Small intestine (tissue), 7 donors: ENCODE results near the gene C12orf56. TPM values are rescaled to one million over a fixed set of nuclear protein-coding genes. Genes with fewer than 3 reads are reported as not detected.
"Not testable (repeated sequence)": the region's sequence is repeated elsewhere in the genome, so short reads cannot be mapped to it uniquely, and the experiment has no call there.

Source experiments
- DNase-seq, 2 donors: peaks; one replicate each; pipeline versions ENCODE4 v3.0.0 to v3.0.0-alpha.2; 2013
- FAIRE-seq: peaks from 2 replicates; lab custom pipeline; 2012; peaks lifted over from hg19 to GRCh38; lab: Jason Lieb, UNC
- H3K27ac ChIP-seq, 3 donors: one replicate each; pipeline ENCODE4 v1.5.1; 2013; ENCODE audit warnings: low read length in 2 of 3, mild to moderate bottlenecking in 2 of 3, control low read depth in 1 of 3, inconsistent platforms in 1 of 3, low read depth in 1 of 3, moderate library complexity in 1 of 3
- H3K27me3 ChIP-seq, 3 donors: one replicate each; pipeline ENCODE4 v1.6.1; 2013; ENCODE audit warnings: low read length in 3 of 3, inconsistent platforms in 1 of 3; ENCODE audit not compliant: control insufficient read depth in 3 of 3, insufficient read depth in 3 of 3
- H3K36me3 ChIP-seq, 3 donors: one replicate each; pipeline ENCODE4 v1.6.1; 2013; ENCODE audit warnings: low read length in 3 of 3, inconsistent platforms in 1 of 3, low read depth in 1 of 3, mild to moderate bottlenecking in 1 of 3, moderate library complexity in 1 of 3; ENCODE audit not compliant: control insufficient read depth in 3 of 3, insufficient read depth in 2 of 3
- H3K4me1 ChIP-seq, 3 donors: one replicate each; pipeline ENCODE4 v1.6.1; 2013; ENCODE audit warnings: low read length in 2 of 3, inconsistent platforms in 1 of 3, low read depth in 1 of 3, mild to moderate bottlenecking in 1 of 3, moderate library complexity in 1 of 3; ENCODE audit not compliant: control insufficient read depth in 3 of 3, insufficient read depth in 2 of 3
- H3K4me3 ChIP-seq, 3 donors: one replicate each; pipeline ENCODE4 v1.5.1; 2013; ENCODE audit warnings: low read length in 3 of 3, control low read depth in 1 of 3, inconsistent platforms in 1 of 3, low read depth in 1 of 3, mild to moderate bottlenecking in 1 of 3, moderate library complexity in 1 of 3
- H3K9me3 ChIP-seq, 2 donors: one replicate each; pipeline ENCODE4 v1.6.1; 2013; ENCODE audit warnings: low read depth in 1 of 2, low read length in 1 of 2; ENCODE audit not compliant: control insufficient read depth in 2 of 2, insufficient read depth in 1 of 2
- WGBS, 3 donors: extraction: QIAGEN DNeasy Blood & Tissue Kit; methylation state at CpG; one replicate each; pipeline ENCODE4 v1.1.7; 2013; 5-methylcytosine and 5-hydroxymethylcytosine counted together
- polyA plus RNA-seq, 4 donors: library from polyadenylated mRNA; stranded (reverse) in 3 of 4; unstranded in 1 of 4; fragments of 200-250 nt in 3 of 4; fragments of 120-200 nt in 1 of 4; gene quantifications; one replicate each; pipeline versions ENCODE4 v1.2.1 to v1.2.3, GENCODE V29; 2013
- donor health status: healthy with polysubstance abuse.
- donor health status: control.
- donor health status: control.
- donor health status: Bipolar disorder and iron deficiency.
- donor health status: healthy.

Gene C12orf56
- polyA plus RNA-seq, 4 donors = 0.04 TPM; not detected in 3

DNA sequence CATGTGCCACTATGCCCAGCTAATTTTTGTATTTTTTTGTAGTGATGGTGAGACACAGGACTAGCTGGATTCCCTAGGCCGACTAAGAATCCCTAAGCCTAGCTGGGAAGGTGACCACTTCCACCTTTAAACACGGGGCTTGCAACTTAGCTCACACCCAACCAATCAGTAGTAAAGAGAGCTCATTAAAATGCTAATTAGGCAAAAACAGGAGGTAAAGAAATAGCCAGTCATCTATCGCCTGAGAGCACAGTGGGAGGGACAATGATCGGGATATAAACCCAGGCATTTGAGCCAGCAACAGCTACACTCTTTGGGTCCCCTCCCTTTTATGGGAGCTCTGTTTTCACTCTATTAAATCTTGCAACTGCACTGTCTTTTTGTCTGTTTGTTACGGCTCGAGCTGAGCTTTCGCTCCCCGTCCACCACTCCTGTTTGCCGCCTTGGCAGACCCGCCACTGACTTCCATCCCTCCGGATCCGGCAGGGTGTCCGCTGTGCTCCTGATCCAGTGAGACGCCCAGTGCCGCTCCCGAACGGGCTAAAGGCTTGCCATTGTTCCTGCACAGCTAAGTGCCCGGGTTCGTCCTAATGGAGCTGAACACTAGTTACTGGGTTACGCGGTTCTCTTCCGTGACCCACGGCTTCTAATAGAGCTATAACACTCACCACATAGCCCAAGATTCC is 70.9 kb downstream of the C12orf56 start:
- not testable (repeated sequence) for H3K27ac ChIP-seq, FAIRE-seq, H3K4me3 ChIP-seq, H3K9me3 ChIP-seq, H3K36me3 ChIP-seq, DNase-seq, H3K4me1 ChIP-seq, H3K27me3 ChIP-seq
- WGBS, 3 donors = 77 to 93% (median 90%) methylated on average over 19 to 23 of the region's 23 CpGs

DNA sequence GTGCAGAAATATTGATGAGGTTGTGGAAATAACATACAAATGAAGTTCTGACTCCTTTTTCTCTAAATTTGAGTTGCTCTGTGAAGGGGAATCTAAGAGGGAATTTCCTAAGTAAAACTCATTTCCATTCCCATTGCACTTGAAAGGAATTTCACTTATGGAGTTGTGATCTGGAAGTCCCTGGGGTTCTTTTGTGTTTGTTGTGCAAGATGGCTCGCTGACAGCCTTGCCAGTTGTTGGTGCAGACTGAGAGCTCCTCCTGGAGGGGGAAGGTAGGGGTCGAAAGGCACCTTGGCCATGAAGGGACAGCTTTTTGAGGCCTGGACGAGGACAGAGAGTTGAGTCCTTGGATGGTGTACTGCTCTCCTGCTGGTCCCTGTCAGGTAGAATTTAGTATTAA is 72.0 kb downstream of the C12orf56 start:
- WGBS, 3 donors = 51 to 56% (median 53%) methylated on average over 3 of the region's 3 CpGs
- Histone ChIP-seq H3K4me3 (no peak overlapping the region), H3K27me3 (no peaks in the 10 kb centered on the region), H3K27ac (no peak overlapping the region), H3K9me3 (no peaks in the 10 kb centered on the region), H3K36me3 (no peaks in the 10 kb centered on the region), H3K4me1 (no peaks in the 10 kb centered on the region)
- FAIRE-seq (no peak), DNase-seq (no peak)

DNA sequence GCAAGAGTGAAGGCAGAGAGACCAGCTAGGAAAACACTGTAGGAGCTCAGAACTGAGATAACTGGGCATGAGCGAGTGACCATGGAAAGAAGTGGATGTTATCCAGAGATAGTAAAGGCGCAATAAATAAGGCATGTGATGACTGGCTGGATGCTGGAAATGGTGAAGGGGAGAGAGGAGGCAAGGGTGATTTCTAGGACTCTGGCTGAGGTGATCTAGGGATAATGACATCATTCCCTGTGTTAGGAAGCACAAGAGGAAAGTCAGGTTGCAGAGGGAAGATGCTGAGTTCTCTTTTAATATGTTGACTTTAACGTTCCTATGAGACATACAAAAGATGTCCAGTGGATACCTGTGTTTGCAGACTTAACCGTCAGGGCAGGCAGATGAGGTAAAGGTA is 78.7 kb downstream of the C12orf56 start:
- 78 to 90% (median 89%) methylated on average over 4 of the region's 4 CpGs for WGBS, 3 donors
- FAIRE-seq = no peak
- DNase-seq = no peak
- Histone ChIP-seq H3K4me3 (no peak overlapping the region), H3K9me3 (no peaks in the 10 kb centered on the region), H3K36me3 (no peaks in the 10 kb centered on the region), H3K27me3 (no peaks in the 10 kb centered on the region), H3K4me1 (no peaks in the 10 kb centered on the region), H3K27ac (no peak overlapping the region)

DNA sequence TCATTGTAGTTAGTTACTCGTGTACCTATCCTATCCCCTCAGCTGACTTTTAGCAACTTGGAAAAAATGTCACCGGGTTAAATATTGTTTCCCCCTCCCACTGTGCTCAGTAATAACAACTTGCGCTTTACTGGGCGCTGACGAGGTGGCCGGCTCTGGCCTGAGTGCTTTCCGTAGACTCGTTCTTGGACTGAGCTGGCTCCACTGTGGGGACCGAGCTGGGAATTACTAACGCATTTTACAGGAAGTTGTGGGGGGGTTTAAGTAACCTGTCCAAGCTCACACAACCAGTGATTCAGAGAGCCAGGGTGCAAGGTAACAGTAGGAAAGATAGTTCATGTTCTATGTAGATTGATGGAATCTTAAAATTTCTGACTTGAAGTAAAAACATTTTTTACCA is 86.0 kb downstream of the C12orf56 start:
- DNase-seq (no peak), FAIRE-seq (no peak)
- H3K4me1 ChIP-seq = no peaks in the 10 kb centered on the region
- no peak overlapping the region for H3K27ac ChIP-seq
- H3K4me3 ChIP-seq = no peak overlapping the region
- 70 to 71% (median 71%) methylated on average over 10 of the region's 10 CpGs for WGBS, 3 donors
- no peaks in the 10 kb centered on the region for H3K27me3 ChIP-seq
- H3K9me3 ChIP-seq = no peaks in the 10 kb centered on the region
- no peaks in the 10 kb centered on the region for H3K36me3 ChIP-seq

- 70 to 74% (median 72%) methylated on average over 3 of the region's 3 CpGs for WGBS, 3 donors
- Histone ChIP-seq H3K27me3 (no peaks in the 10 kb centered on the region), H3K36me3 (no peaks in the 10 kb centered on the region), H3K9me3 (no peaks in the 10 kb centered on the region), H3K4me1 (no peaks in the 10 kb centered on the region), H3K4me3 (no peak overlapping the region), H3K27ac (no peak overlapping the region)
- no peak for DNase-seq
- FAIRE-seq = no peak
Observed at GRCh38 chr12:64299628-64300027, 90.9 kb downstream of the C12orf56 start.

DNA sequence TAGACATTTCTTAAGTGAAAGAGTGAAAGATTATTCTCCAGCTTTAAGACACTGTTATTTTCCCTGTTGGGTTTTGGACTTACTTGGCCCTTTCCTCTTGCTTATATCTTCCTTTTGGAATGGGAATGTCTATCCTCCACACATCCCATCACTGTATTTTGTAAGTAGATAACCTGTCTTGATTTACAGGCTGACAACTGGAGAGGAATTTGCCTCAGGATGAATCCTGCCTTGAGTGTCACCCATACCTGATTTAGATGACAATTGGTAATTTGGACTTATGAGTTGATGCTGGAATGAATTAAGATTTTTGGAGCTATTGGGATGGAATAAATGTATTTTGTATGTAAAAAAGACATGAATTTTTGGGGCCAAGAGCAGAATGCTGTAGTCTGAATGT is 94.3 kb downstream of the C12orf56 start:
- no peak for FAIRE-seq
- no peaks in the 10 kb centered on the region for H3K36me3 ChIP-seq
- no peaks in the 10 kb centered on the region for H3K9me3 ChIP-seq
- H3K4me1 ChIP-seq = no peaks in the 10 kb centered on the region
- no peak for DNase-seq
- H3K27me3 ChIP-seq = no peaks in the 10 kb centered on the region
- no peak overlapping the region for H3K27ac ChIP-seq
- no peak overlapping the region for H3K4me3 ChIP-seq

DNA sequence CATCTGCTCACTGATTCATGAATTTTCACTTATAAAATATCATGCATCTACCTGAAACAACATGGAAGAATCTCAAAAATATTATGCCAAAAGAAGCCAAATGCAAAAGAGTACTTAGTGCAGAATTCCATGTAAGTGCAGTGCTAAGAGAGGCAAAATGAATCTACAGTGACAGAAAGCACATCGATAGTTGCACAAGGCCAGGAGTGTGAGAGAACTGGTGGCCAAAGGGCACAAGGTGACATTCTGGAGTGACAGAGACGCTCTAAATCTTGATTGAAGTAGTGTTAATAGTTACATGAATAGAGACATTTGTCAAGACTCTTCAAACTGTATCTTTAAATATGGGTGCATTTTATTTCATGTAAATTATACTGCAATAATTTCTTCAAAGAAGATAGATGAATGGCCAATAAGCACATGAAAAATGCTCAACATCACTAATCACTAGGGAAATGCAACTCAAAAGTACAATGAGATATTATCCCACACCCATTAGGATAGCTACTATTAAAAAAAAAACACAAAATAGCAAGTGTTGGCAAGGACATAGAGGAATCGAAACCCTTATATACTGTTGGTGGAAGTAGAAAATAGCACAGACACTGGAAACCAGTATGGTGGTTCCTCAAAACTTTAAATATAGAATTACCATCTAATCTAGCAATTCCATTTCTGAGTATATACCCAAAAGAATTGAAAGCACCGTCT is 96.7 kb downstream of the C12orf56 start:
- no peaks in the 10 kb centered on the region for H3K36me3 ChIP-seq
- FAIRE-seq (no peak), DNase-seq (no peak)
- H3K4me3 ChIP-seq = no peak overlapping the region
- 72 to 81% (median 77%) methylated on average over 4 of the region's 4 CpGs for WGBS, 3 donors
- no peaks in the 10 kb centered on the region for H3K9me3 ChIP-seq
- no peaks in the 10 kb centered on the region for H3K27me3 ChIP-seq
- H3K27ac ChIP-seq = no peak overlapping the region
- no peaks in the 10 kb centered on the region for H3K4me1 ChIP-seq

- H3K36me3 ChIP-seq = not testable (repeated sequence)
Observed at GRCh38 chr12:64293174-64293573, 97.4 kb downstream of the C12orf56 start.

More at GRCh38 chr12:64293174-64293573, 97.4 kb downstream of the C12orf56 start:
- not testable (repeated sequence) for H3K9me3 ChIP-seq, DNase-seq, H3K4me1 ChIP-seq, FAIRE-seq, H3K27ac ChIP-seq, H3K4me3 ChIP-seq, H3K27me3 ChIP-seq
- WGBS, 3 donors = 93 to 95% (median 95%) methylated on average over 4 to 15 of the region's 15 CpGs
